Loucy (cell line): ENCODE results near the gene MAP4K2.

Source experiments
- H2AFZ ChIP-seq: fragments of 200-600 bp; sonication (generic); 2 replicates; pipeline ENCODE4 v1.6.0; 2016; ENCODE audit warnings: antibody characterized with exemption, mild to moderate bottlenecking, low read length, moderate library complexity
- H3F3A ChIP-seq: fragments of 200-600 bp; 2 replicates; pipeline ENCODE4 v1.6.0; 2016; ENCODE audit warnings: antibody characterized with exemption, low read depth, mild to moderate bottlenecking
- H3K27me3 ChIP-seq: fragments of 200-600 bp; sonication (generic); 2 replicates; pipeline ENCODE4 v1.6.1; 2014; ENCODE audit warnings: low read length, mild to moderate bottlenecking; ENCODE audit not compliant: insufficient read depth, poor library complexity, severe bottlenecking
- H3K36me3 ChIP-seq: fragments of 200-600 bp; sonication (generic); 2 replicates; pipeline ENCODE4 v1.6.1; 2016; ENCODE audit warnings: low read length; ENCODE audit not compliant: insufficient read depth
- H3K4me1 ChIP-seq: fragments of 200-600 bp; sonication (generic); 2 replicates; pipeline ENCODE4 v1.5.1; 2014; ENCODE audit warnings: low read length, mild to moderate bottlenecking; ENCODE audit not compliant: insufficient read depth, poor library complexity, severe bottlenecking
- H3K4me2 ChIP-seq: fragments of 200-600 bp; sonication (generic); 2 replicates; pipeline ENCODE4 v1.6.0; 2014; ENCODE audit warnings: antibody characterized with exemption, low read length, low read depth, mild to moderate bottlenecking; ENCODE audit not compliant: poor library complexity, severe bottlenecking
- H3K4me3 ChIP-seq: fragments of 200-600 bp; sonication (generic); 2 replicates; pipeline ENCODE4 v1.5.1; 2014; ENCODE audit warnings: low read length, mild to moderate bottlenecking, mixed read lengths; ENCODE audit not compliant: poor library complexity, severe bottlenecking
- H3K79me2 ChIP-seq: fragments of 200-600 bp; sonication (generic); 2 replicates; pipeline ENCODE4 v1.6.1; 2014; ENCODE audit warnings: low read length; ENCODE audit not compliant: insufficient read depth
- H3K9ac ChIP-seq: fragments of 200-600 bp; sonication (generic); 2 replicates; pipeline ENCODE4 v1.6.0; 2014; ENCODE audit warnings: mild to moderate bottlenecking, low read depth, low read length, moderate library complexity; ENCODE audit not compliant: poor library complexity, severe bottlenecking
- H3K9me2 ChIP-seq: fragments of 200-600 bp; sonication (generic); replicated peaks from 2 replicates; pipeline ENCODE4 v1.6.1; 2016; ENCODE audit warnings: low read depth, low read length, mixed read lengths
- H3K9me3 ChIP-seq: fragments of 200-600 bp; sonication (generic); 2 replicates; pipeline ENCODE4 v1.6.1; 2014; ENCODE audit warnings: mild to moderate bottlenecking, antibody characterized with exemption, low read length, low read depth; ENCODE audit not compliant: insufficient read depth
- H4K20me1 ChIP-seq: fragments of 200-600 bp; sonication (generic); 2 replicates; pipeline ENCODE4 v1.6.0; 2014; ENCODE audit warnings: antibody characterized with exemption, low read length, mild to moderate bottlenecking; ENCODE audit not compliant: insufficient read depth, poor library complexity, severe bottlenecking
- EZH2phosphoT487 ChIP-seq: fragments of 200-600 bp; IDR thresholded peaks from 2 replicates; pipeline ENCODE4 v1.6.1; 2018; ENCODE audit warnings: antibody characterized with exemption, mild to moderate bottlenecking, moderate library complexity, borderline replicate concordance
- TF ChIP-seq, protein P1 (sequence below): fragments of 200-600 bp; sonication (generic); conservative IDR thresholded peaks from 2 replicates; pipeline ENCODE4 v1.5.1; 2014; ENCODE audit warnings: mild to moderate bottlenecking, antibody characterized with exemption, low read length

Gene MAP4K2

DNA sequence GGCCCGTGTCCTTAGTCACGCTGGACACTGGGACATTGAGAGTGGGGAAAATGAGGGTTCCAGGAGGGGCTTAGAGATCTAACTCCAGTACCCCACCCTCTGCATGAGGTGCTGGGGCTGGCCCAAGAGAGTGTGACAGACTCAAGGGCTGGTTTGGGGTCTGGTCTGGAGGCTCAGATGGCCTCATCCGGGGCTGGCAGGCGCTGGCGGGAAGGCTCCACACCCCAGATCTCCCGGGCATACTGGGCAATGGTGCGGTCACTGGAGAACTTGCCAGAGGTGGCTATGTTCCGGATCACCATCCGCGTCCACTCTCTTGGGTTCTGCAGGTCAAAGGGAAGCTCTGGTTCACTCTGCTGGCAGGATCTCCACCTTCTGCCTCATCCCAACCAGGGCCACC is 56.5 kb downstream of the MAP4K2 start:
- no peaks in the 10 kb centered on the region for H3K27me3 ChIP-seq
- peak overlapping the region; percentile 91 for H3K4me3 ChIP-seq
- peaks cover 7% of the 10 kb centered on the region for H4K20me1 ChIP-seq
- no peaks in the 10 kb centered on the region for H3K36me3 ChIP-seq
- peak overlapping the region; percentile 95 for H3K4me2 ChIP-seq
- H3K79me2 ChIP-seq, result peaks cover 25% of the 10 kb centered on the region
- TF ChIP-seq, protein P1, sequence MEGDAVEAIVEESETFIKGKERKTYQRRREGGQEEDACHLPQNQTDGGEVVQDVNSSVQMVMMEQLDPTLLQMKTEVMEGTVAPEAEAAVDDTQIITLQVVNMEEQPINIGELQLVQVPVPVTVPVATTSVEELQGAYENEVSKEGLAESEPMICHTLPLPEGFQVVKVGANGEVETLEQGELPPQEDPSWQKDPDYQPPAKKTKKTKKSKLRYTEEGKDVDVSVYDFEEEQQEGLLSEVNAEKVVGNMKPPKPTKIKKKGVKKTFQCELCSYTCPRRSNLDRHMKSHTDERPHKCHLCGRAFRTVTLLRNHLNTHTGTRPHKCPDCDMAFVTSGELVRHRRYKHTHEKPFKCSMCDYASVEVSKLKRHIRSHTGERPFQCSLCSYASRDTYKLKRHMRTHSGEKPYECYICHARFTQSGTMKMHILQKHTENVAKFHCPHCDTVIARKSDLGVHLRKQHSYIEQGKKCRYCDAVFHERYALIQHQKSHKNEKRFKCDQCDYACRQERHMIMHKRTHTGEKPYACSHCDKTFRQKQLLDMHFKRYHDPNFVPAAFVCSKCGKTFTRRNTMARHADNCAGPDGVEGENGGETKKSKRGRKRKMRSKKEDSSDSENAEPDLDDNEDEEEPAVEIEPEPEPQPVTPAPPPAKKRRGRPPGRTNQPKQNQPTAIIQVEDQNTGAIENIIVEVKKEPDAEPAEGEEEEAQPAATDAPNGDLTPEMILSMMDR, result no peak
- TF ChIP-seq EZH2phosphoT487, result no peak
- peak overlapping the region; percentile 99 for H3K9ac ChIP-seq
- H3F3A ChIP-seq, result peaks cover 4% of the 10 kb centered on the region
- no peaks in the 10 kb centered on the region for H3K9me2 ChIP-seq
- no peaks in the 10 kb centered on the region for H3K9me3 ChIP-seq
- peaks cover 46% of the 10 kb centered on the region for H3K4me1 ChIP-seq
- H2AFZ ChIP-seq, result no peak overlapping the region

GRCh38 chr11:64745521-64746328 is 57.3 kb downstream of the MAP4K2 start:
- Histone ChIP-seq H3K9me2 (no peaks in the 10 kb centered on the region), H4K20me1 (peaks cover 10% of the 10 kb centered on the region), H3K4me2 (peak overlapping the region; percentile 95), H3K36me3 (no peaks in the 10 kb centered on the region), H3F3A (peaks cover 4% of the 10 kb centered on the region), H3K4me1 (peaks cover 52% of the 10 kb centered on the region), H3K4me3 (peak overlapping the region; percentile 91), H3K27me3 (no peaks in the 10 kb centered on the region), H3K9me3 (no peaks in the 10 kb centered on the region), H3K79me2 (peaks cover 33% of the 10 kb centered on the region), H3K9ac (peak overlapping the region; percentile 99), H2AFZ (peak overlapping the region; percentile 40; the same call in 1 of the 2 replicates)
- TF ChIP-seq, protein P1, result no peak
- no peak for TF ChIP-seq EZH2phosphoT487

DNA sequence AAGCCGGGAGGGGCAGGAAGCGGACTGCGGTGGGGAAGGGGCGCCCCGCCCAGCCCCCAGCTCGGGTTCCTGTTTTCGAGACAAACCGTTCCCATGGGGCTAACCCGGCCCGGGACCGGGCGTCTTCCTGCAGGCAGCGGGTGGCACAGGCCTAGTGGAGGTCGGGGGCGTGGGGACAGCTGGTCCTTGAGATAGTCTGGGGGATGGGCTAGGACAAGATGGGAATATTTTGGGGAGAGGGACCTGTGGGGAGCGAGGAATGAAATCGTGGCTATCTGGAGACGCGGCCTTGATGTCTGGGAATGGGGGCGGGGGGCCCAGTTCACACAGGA is 57.9 kb downstream of the MAP4K2 start:
- Histone ChIP-seq H3F3A (peaks cover 4% of the 10 kb centered on the region), H3K36me3 (no peaks in the 10 kb centered on the region), H2AFZ (no peak overlapping the region), H3K4me1 (peaks cover 52% of the 10 kb centered on the region), H3K4me2 (peak overlapping the region; percentile 95), H3K9me3 (no peaks in the 10 kb centered on the region), H4K20me1 (peaks cover 10% of the 10 kb centered on the region), H3K9me2 (no peaks in the 10 kb centered on the region), H3K79me2 (peaks cover 34% of the 10 kb centered on the region), H3K27me3 (no peaks in the 10 kb centered on the region), H3K9ac (peak overlapping the region; percentile 99), H3K4me3 (peak overlapping the region; percentile 91)
- TF ChIP-seq, protein P1, result no peak
- no peak for TF ChIP-seq EZH2phosphoT487
